NT2/D1 (cell line): ENCODE data around the gene MYOZ3.
A peak's percentile ranks its signal among the peaks of the same experiment; 100 is the strongest.

ENCODE experiments used
- DNase-seq: peaks from one replicate; pipeline ENCODE4 v3.0.0-alpha.2; 2011; ENCODE audit warnings: low read depth, low spot score
- H3K27me3 ChIP-seq: 2 replicates; pipeline ENCODE4 v1.6.0; 2011; ENCODE audit warnings: mild to moderate bottlenecking; ENCODE audit not compliant: insufficient read length, insufficient read depth
- H3K36me3 ChIP-seq: 2 replicates; pipeline ENCODE4 v1.6.1; 2011; ENCODE audit warnings: mild to moderate bottlenecking, low read length, mixed read lengths; ENCODE audit not compliant: insufficient read depth, insufficient read length
- H3K4me1 ChIP-seq: 2 replicates; pipeline ENCODE4 v1.5.1; 2011; ENCODE audit not compliant: insufficient read depth, insufficient read length
- H3K4me3 ChIP-seq: 2 replicates; pipeline ENCODE4 v1.5.1; 2011; ENCODE audit warnings: low read depth; ENCODE audit not compliant: insufficient read length
- H3K9ac ChIP-seq: 2 replicates; pipeline ENCODE4 v1.6.0; 2011; ENCODE audit warnings: low read depth; ENCODE audit not compliant: insufficient read length
- H3K9me3 ChIP-seq: 2 replicates; pipeline ENCODE4 v1.5.1; 2011; ENCODE audit warnings: mild to moderate bottlenecking, low read length; ENCODE audit not compliant: insufficient read depth
- SUZ12 ChIP-seq: IDR thresholded peaks from 2 replicates; pipeline ENCODE4 v1.6.1; 2011; ENCODE audit not compliant: insufficient read length, insufficient read depth; ENCODE audit errors: extremely low read depth
- YY1 ChIP-seq: IDR thresholded peaks from 2 replicates; pipeline ENCODE4 v1.6.1; 2011; ENCODE audit not compliant: insufficient read length, insufficient read depth
- ZNF274 ChIP-seq: IDR thresholded peaks from 2 replicates; pipeline ENCODE4 v1.6.1; 2011; ENCODE audit warnings: mild to moderate bottlenecking, low read depth, low read length

Gene MYOZ3

DNA sequence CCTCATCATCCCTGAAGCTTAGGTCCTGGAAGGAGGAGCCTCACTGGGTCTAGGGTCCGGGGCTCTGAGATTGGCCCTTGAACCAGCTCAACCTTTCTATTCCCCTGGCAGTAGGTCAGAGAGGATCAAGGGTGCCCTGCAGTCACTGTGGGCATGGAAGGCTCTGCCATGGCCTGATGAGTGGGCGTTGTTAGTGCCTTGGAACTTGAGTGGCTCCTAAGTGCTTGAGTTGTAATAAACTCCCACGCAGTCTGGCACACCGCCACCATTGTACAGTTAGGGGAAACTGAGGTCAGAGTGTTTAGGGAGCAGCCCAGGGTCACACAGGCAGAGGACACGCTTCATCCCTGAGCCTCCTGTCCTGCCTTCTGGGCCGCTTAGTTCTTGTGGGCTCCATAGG lies 31.0 kb upstream of the MYOZ3 start:
- Histone ChIP-seq H3K4me1 (peaks cover 3% of the 10 kb centered on the region), H3K4me3 (no peak overlapping the region), H3K9ac (no peak overlapping the region), H3K27me3 (peaks cover 2% of the 10 kb centered on the region), H3K36me3 (no peaks in the 10 kb centered on the region), H3K9me3 (no peaks in the 10 kb centered on the region)
- no peak for TF ChIP-seq YY1
- TF ChIP-seq SUZ12 = no peak
- no peak for TF ChIP-seq ZNF274
- no peak for DNase-seq

DNA sequence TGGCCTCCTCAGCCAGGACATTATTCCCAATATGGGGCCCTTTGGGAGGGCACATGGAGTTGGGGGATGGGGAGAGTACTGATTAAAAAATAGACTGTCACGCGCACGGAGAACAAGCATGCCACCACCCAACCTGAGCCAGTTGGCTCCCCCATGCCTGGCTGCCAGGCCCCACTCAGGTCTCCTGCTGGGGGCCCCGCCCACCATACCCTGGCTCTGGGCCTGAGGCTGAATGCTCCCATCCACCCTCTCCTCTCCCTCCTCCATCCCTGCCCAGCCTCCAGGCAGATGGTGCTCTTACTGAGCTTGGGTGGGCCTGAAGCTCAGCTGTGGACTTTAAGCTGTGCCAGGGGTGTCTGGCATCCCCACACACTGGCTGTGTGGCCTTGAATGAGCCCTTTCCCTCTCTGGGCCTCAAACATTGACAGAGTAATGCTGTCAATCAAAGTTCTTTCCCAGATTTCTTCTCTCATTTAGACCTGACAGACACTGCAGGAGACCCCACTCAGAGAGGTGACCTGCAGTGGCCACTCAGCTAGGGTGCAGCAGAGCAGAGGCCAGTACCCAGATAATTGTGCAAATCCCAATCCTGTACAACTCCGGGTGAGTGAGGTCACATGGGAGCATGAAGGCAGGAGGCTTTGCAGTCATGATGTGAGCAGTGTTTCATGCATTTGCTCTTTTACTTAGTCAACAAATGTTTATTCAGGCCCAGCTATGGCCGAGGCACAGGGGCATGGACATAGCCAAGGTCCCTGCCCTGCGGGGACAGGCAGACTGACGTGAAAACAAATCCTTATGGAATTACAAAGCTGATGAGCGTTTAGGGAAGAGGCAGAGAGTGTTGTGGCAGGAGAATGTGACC lies 30.4 kb upstream of the MYOZ3 start:
- H3K4me1 ChIP-seq = peaks cover 7% of the 10 kb centered on the region
- DNase-seq = no peak
- H3K36me3 ChIP-seq = no peaks in the 10 kb centered on the region
- H3K4me3 ChIP-seq = no peak overlapping the region
- H3K9ac ChIP-seq = no peak overlapping the region
- TF ChIP-seq ZNF274 (no peak), SUZ12 (no peak), YY1 (no peak)
- no peaks in the 10 kb centered on the region for H3K27me3 ChIP-seq
- H3K9me3 ChIP-seq = no peaks in the 10 kb centered on the region

- H3K36me3 ChIP-seq = no peaks in the 10 kb centered on the region
- no peaks in the 10 kb centered on the region for H3K27me3 ChIP-seq
- H3K9ac ChIP-seq = peak overlapping the region; percentile 51
- peaks cover 4% of the 10 kb centered on the region for H3K4me1 ChIP-seq
- H3K4me3 ChIP-seq = no peak overlapping the region
- no peaks in the 10 kb centered on the region for H3K9me3 ChIP-seq
- TF ChIP-seq ZNF274 = no peak
- no peak for TF ChIP-seq YY1
- TF ChIP-seq SUZ12 = no peak
- no peak for DNase-seq
Observed at GRCh38 chr5:150631326-150631701, 29.7 kb upstream of the MYOZ3 start.

DNA sequence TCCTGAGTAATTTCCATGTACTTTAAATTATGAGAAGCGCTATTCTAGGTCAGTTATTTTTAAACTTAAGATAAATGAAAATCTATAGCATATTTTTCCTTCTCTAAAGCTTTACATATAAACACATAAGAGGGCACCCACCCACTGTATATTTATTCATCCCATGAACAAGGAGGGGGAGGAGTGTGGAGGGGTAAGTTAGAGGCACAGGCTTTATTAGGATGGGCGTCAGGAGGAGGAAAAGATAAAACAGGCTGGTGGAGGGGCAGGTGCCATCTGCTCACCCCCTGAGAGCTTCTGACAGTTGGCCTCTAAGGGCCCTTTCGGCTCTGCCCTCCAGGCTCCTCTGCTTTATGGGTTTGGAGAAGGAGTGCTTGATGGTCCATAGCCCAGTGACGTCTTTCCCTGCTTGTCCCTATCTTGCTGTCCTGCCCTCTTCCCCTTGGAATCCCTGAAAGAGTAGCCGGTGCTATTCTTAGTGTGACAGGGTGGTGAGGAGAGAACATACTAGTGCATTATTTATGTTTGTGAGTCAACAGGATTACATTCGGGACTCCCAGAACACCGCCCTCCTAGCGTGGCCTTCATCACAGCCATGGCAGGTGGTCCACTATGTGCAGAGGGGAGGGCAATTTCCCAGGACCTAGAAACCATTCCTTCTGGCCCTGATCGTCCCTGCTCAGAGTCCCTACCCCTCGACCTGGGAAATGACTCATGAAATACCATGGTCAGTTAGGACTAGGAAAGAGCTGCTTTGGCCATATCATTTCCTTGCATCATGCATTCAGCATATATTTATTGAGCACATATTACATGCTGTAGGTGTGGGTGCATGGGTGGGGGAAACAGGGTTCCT lies 28.5 kb upstream of the MYOZ3 start:
- no peak overlapping the region for H3K9ac ChIP-seq
- peaks cover 4% of the 10 kb centered on the region for H3K4me1 ChIP-seq
- H3K27me3 ChIP-seq = no peaks in the 10 kb centered on the region
- H3K36me3 ChIP-seq = no peaks in the 10 kb centered on the region
- no peak for DNase-seq
- no peak overlapping the region for H3K4me3 ChIP-seq
- no peak for TF ChIP-seq ZNF274
- no peaks in the 10 kb centered on the region for H3K9me3 ChIP-seq

DNA sequence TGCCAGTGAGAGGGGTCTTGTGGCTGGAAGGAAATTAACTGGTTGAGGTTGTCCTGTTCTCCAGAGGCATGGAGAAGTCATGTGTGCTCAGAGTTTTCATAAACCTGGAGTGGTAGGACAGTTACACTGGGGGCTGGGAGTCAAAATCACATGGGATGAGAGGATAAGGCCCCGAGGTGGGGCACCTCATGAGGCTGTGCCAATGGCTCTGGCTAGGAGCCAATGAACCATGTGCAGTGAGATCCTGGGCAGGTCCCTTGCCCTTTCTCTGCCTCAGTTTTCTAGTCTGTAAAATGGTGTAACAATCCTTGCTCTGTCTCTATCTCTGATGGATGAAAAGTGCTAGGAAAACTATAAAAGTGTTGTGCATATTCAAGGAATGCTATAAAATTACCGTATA lies 27.6 kb upstream of the MYOZ3 start:
- no peak for TF ChIP-seq YY1
- no peak for TF ChIP-seq SUZ12
- no peak for TF ChIP-seq ZNF274
- Histone ChIP-seq H3K4me1 (peaks cover 5% of the 10 kb centered on the region), H3K9ac (no peak overlapping the region), H3K4me3 (no peak overlapping the region), H3K9me3 (no peaks in the 10 kb centered on the region), H3K27me3 (no peaks in the 10 kb centered on the region), H3K36me3 (no peaks in the 10 kb centered on the region)
- DNase-seq = no peak

GRCh38 chr5:150636391-150637244 lies 24.4 kb upstream of the MYOZ3 start:
- H3K4me1 ChIP-seq = peaks cover 16% of the 10 kb centered on the region
- no peaks in the 10 kb centered on the region for H3K36me3 ChIP-seq
- no peak for TF ChIP-seq SUZ12
- no peak for TF ChIP-seq ZNF274
- no peak for TF ChIP-seq YY1
- no peak for DNase-seq
- H3K27me3 ChIP-seq = no peaks in the 10 kb centered on the region
- no peak overlapping the region for H3K4me3 ChIP-seq
- H3K9ac ChIP-seq = no peak overlapping the region
- no peaks in the 10 kb centered on the region for H3K9me3 ChIP-seq

GRCh38 chr5:150637245-150638052 lies 23.6 kb upstream of the MYOZ3 start:
- Histone ChIP-seq H3K27me3 (no peaks in the 10 kb centered on the region), H3K9me3 (no peaks in the 10 kb centered on the region), H3K4me3 (no peak overlapping the region), H3K9ac (peak overlapping the region; percentile 8), H3K36me3 (no peaks in the 10 kb centered on the region), H3K4me1 (peaks cover 22% of the 10 kb centered on the region)
- TF ChIP-seq YY1 = no peak
- no peak for TF ChIP-seq ZNF274
- no peak for TF ChIP-seq SUZ12
- DNase-seq = peak; percentile 43
